ENCODE data around the gene DMRTB1. TPM values are rescaled to one million over a fixed set of nuclear protein-coding genes. Genes with fewer than 3 reads are reported as not detected.
"Not testable (repeated sequence)": the region's sequence is repeated elsewhere in the genome, so short reads cannot be mapped to it uniquely, and the experiment has no call there.

Gene DMRTB1
- total and polyA plus RNA-seq, 2 donors (not counting 1 experiment from before 2014, with no cell fraction given), result not detected

DNA sequence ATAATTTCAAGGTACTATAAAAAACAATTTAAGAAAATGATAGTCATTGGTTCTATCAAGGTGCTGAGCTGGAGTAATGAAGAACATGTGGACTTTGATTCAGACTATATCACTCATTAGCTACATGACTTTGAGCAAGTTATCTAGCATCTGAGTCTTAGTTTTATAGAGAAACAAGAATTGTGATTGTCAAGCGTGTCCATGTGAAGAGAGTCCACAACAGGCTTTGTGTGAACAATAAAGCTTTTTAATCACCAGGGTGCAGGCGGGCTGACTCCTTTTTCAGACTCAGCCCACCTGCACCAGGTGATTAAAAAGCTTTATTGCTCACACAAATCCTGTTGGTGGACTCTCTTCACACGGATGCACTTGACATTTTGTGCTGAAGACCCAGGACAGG, 26.6 kb upstream of the DMRTB1 start:
- whole genome bisulfite sequencing (ENCODE audit: insufficient coverage), result 96% methylated on average over 3 of the region's 3 CpGs
- Histone ChIP-seq H3K27ac (ENCODE audit: low read length in 2 of 2) (no peak overlapping the region), H3K4me3 (ENCODE audit: control extremely low read depth in 1 of 5, extremely low read depth in 1 of 5, insufficient read depth in 1 of 5, low read depth in 2 of 5, low read length in 4 of 5) (no peak overlapping the region), H3K4me2 (replicated peaks; ENCODE audit: low read depth, low read length, poor library complexity, severe bottlenecking) (no peak overlapping the region), H2AFZ (ENCODE audit: insufficient read depth, low read depth, low read length, poor library complexity, severe bottlenecking) (no peak overlapping the region), H3K79me2 (ENCODE audit: control insufficient read depth, insufficient read depth, low read length) (no peaks in the 10 kb centered on the region), H3K27me3 (replicated peaks in 1 of 4; ENCODE audit: control extremely low read depth in 1 of 4, control insufficient read depth in 3 of 4, insufficient read depth in 4 of 4, low read length in 3 of 4) (peaks cover 0 to 6% (median 2%) of the 10 kb centered on the region in 4 experiments), H4K20me1 (ENCODE audit: control insufficient read depth, insufficient read depth, low read length, poor library complexity, severe bottlenecking) (no peaks in the 10 kb centered on the region), H3K4me1 (ENCODE audit: control insufficient read depth in 2 of 2, insufficient read depth in 2 of 2, low read length in 2 of 2) (no peaks in the 10 kb centered on the region), H3K36me3 (replicated peaks in 1 of 2; ENCODE audit: control extremely low read depth in 1 of 2, control insufficient read depth in 1 of 2, extremely low read depth in 1 of 2, insufficient read depth in 2 of 2, low read length in 1 of 2) (no peaks in the 10 kb centered on the region), H3K9me3 (ENCODE audit: control extremely low read depth in 1 of 3, control insufficient read depth in 2 of 3, insufficient read depth in 1 of 3, low read length in 2 of 3) (peaks cover 0 to 7% (median 0%) of the 10 kb centered on the region in 3 donors), H3K9ac (ENCODE audit: low read length) (no peak overlapping the region)
- intact Hi-C loops (cut with micrococcal nuclease), result no loop called here
- Mint-ChIP-seq H3K27me3 (peaks cover 53% of the 10 kb centered on the region), H3K27ac (no peak overlapping the region), H3K9me3 (ENCODE audit: insufficient read depth) (no peaks in the 10 kb centered on the region), H3K4me3 (no peak overlapping the region), H3K4me1 (no peaks in the 10 kb centered on the region)
- TF ChIP-seq EZH2 (IDR thresholded peaks at IDR 0.05; ENCODE audit: borderline replicate concordance, insufficient read depth, low read depth, low read length, poor library complexity, severe bottlenecking), result no peak
- TF ChIP-seq, protein P1, sequence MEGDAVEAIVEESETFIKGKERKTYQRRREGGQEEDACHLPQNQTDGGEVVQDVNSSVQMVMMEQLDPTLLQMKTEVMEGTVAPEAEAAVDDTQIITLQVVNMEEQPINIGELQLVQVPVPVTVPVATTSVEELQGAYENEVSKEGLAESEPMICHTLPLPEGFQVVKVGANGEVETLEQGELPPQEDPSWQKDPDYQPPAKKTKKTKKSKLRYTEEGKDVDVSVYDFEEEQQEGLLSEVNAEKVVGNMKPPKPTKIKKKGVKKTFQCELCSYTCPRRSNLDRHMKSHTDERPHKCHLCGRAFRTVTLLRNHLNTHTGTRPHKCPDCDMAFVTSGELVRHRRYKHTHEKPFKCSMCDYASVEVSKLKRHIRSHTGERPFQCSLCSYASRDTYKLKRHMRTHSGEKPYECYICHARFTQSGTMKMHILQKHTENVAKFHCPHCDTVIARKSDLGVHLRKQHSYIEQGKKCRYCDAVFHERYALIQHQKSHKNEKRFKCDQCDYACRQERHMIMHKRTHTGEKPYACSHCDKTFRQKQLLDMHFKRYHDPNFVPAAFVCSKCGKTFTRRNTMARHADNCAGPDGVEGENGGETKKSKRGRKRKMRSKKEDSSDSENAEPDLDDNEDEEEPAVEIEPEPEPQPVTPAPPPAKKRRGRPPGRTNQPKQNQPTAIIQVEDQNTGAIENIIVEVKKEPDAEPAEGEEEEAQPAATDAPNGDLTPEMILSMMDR (IDR thresholded peaks at IDR 0.05), result no peak
- POLR2A ChIA-PET, result no interaction called here
- no peak for ATAC-seq (ENCODE audit: low read depth)
- no peak for DNase-seq
- CTCF ChIA-PET, result no interaction called here

- ATAC-seq (ENCODE audit: low read depth); H3K79me2 ChIP-seq (ENCODE audit: control insufficient read depth, insufficient read depth, low read length); H3K4me1 ChIP-seq (ENCODE audit: control insufficient read depth in 2 of 2, insufficient read depth in 2 of 2, low read length in 2 of 2); H4K20me1 ChIP-seq (ENCODE audit: control insufficient read depth, insufficient read depth, low read length, poor library complexity, severe bottlenecking); intact Hi-C loops (cut with micrococcal nuclease); CTCF ChIA-PET; H3K9me3 Mint-ChIP-seq (ENCODE audit: insufficient read depth); POLR2A ChIA-PET; H3K27me3 ChIP-seq (replicated peaks in 1 of 4; ENCODE audit: control extremely low read depth in 1 of 4, control insufficient read depth in 3 of 4, insufficient read depth in 4 of 4, low read length in 3 of 4); H3K27ac Mint-ChIP-seq; H2AFZ ChIP-seq (ENCODE audit: insufficient read depth, low read depth, low read length, poor library complexity, severe bottlenecking); H3K4me2 ChIP-seq (replicated peaks; ENCODE audit: low read depth, low read length, poor library complexity, severe bottlenecking); H3K36me3 ChIP-seq (replicated peaks in 1 of 2; ENCODE audit: control extremely low read depth in 1 of 2, control insufficient read depth in 1 of 2, extremely low read depth in 1 of 2, insufficient read depth in 2 of 2, low read length in 1 of 2); H3K4me3 Mint-ChIP-seq; H3K4me1 Mint-ChIP-seq; H3K4me3 ChIP-seq (ENCODE audit: control extremely low read depth in 1 of 5, extremely low read depth in 1 of 5, insufficient read depth in 1 of 5, low read depth in 2 of 5, low read length in 4 of 5); H3K9ac ChIP-seq (ENCODE audit: low read length); DNase-seq; H3K27ac ChIP-seq (ENCODE audit: low read length in 2 of 2): not testable (repeated sequence)
- H3K9me3 ChIP-seq (ENCODE audit: control extremely low read depth in 1 of 3, control insufficient read depth in 2 of 3, insufficient read depth in 1 of 3, low read length in 2 of 3), result peaks cover 0 to 16% (median 0%) of the 10 kb centered on the region in 3 donors
- 97% methylated on average over 6 of the region's 10 CpGs for WGBS (ENCODE audit: insufficient coverage)
- peaks cover 48% of the 10 kb centered on the region for H3K27me3 Mint-ChIP-seq
Observed at GRCh38 chr1:53434405-53435007, 24.7 kb upstream of the DMRTB1 start.
